HCT116 (cell line): ENCODE results near the gene FER. TPM values are rescaled to one million over a fixed set of nuclear protein-coding genes. Genes with fewer than 3 reads are reported as not detected.

Source experiments
- ATAC-seq: fragments of 200-7000 bp; cut with Tn5 transposase; 2 replicates; pipeline ENCODE4 v1.9.1; 2020; ENCODE audit warnings: mild to moderate bottlenecking, moderate library complexity
- BruUV-seq: library from RNA; stranded (reverse); fragments of 400-500 nt; replicated peaks from 2 replicates; lab custom pipeline; 2021; lab: Mats Ljungman, UMichigan
- CTCF ChIA-PET: fragments of 300-600 bp; sonication (Branson Sonifier 250); formaldehyde crosslinking; loops from one replicate; lab custom pipeline; 2021; ENCODE audit warnings: antibody characterized with exemption; lab: Charles Lee
- POLR2A ChIA-PET: fragments of 300-600, 350-600 bp; sonication (Branson Sonifier 250); formaldehyde crosslinking; loops from one replicate; lab custom pipeline; 2021; ENCODE audit warnings: antibody characterized with exemption; lab: Charles Lee
- RAD21 ChIA-PET, 2 experiments: fragments of 300-600 bp; sonication (Branson Sonifier 250); formaldehyde crosslinking; loops; one replicate each; lab custom pipeline; 2023; ENCODE audit warnings: low total read pairs in 2 of 2; ENCODE audit not compliant: uncharacterized antibody in 2 of 2, unreplicated experiment in 2 of 2, low non-redundant PET in 1 of 2; lab: Charles Lee
- DNase-seq: peaks from one replicate; pipeline ENCODE4 v3.0.0-alpha.2; 2010; ENCODE audit warnings: low read depth, low spot score
- H2AFZ ChIP-seq: fragments of 200-600 bp; shearing (Covaris generic), sonication (generic); 2 replicates; pipeline ENCODE4 v1.6.1; 2017; ENCODE audit warnings: low read depth, mixed run types, mixed read lengths, antibody characterized with exemption, low read length; ENCODE audit not compliant: poor library complexity, severe bottlenecking
- H3K27ac ChIP-seq: 2 replicates; pipeline ENCODE4 v1.5.1; 2012; ENCODE audit warnings: low read depth, low read length
- H3K27me3 ChIP-seq: fragments of 200-600 bp; sonication (generic); 2 replicates; pipeline ENCODE4 v1.6.1; 2016; ENCODE audit warnings: mixed run types, low read length, mixed read lengths; ENCODE audit not compliant: insufficient read depth
- H3K36me3 ChIP-seq, 2 experiments: fragments of 200-500 bp in 1 of 2; fragments of 200-600 bp in 1 of 2; sonication (Bioruptor generic) in 1 of 2; sonication (generic) in 1 of 2; 2 replicates each; pipeline versions ENCODE4 v1.5.1 to v1.6.1; 2014 to 2016; ENCODE audit warnings: low read length in 2 of 2, inconsistent platforms in 1 of 2, mixed read lengths in 1 of 2, mixed run types in 1 of 2; ENCODE audit not compliant: insufficient read depth in 2 of 2, control insufficient read depth in 1 of 2
- H3K4me1 ChIP-seq, 2 experiments: fragments of 200-600 bp in 1 of 2; sonication (generic) in 1 of 2; 2 replicates each; pipeline versions ENCODE4 v1.5.1 to v1.6.1; 2012 to 2017; ENCODE audit warnings: low read length in 2 of 2, inconsistent platforms in 1 of 2, mild to moderate bottlenecking in 1 of 2, mixed read lengths in 1 of 2, mixed run types in 1 of 2, moderate library complexity in 1 of 2; ENCODE audit not compliant: insufficient read depth in 2 of 2, control insufficient read depth in 1 of 2
- H3K4me2 ChIP-seq: fragments of 200-600 bp; sonication (generic); 2 replicates; pipeline ENCODE4 v1.6.1; 2017; ENCODE audit warnings: mixed run types, low read length, mixed read lengths
- H3K4me3 ChIP-seq, 2 experiments: fragments of 200-600 bp in 1 of 2; sonication (generic) in 1 of 2; replicated peaks in 1 of 2; 2 replicates each; pipeline ENCODE4 v1.5.1; 2011 to 2016; ENCODE audit warnings: low read length in 2 of 2, control low read depth in 1 of 2, low read depth in 1 of 2, mild to moderate bottlenecking in 1 of 2, mixed read lengths in 1 of 2, mixed run types in 1 of 2
- H3K79me2 ChIP-seq: fragments of 200-600 bp; sonication (generic); 2 replicates; pipeline ENCODE4 v1.6.1; 2017; ENCODE audit warnings: mild to moderate bottlenecking, mixed run types, low read length, moderate library complexity, mixed read lengths; ENCODE audit not compliant: insufficient read depth
- H3K9ac ChIP-seq: fragments of 200-600 bp; sonication (generic); 2 replicates; pipeline ENCODE4 v1.6.1; 2016; ENCODE audit warnings: low read length, mixed read lengths
- H3K9me2 ChIP-seq: fragments of 200-600 bp; sonication (generic), shearing (Covaris generic); 2 replicates; pipeline ENCODE4 v1.6.1; 2017; ENCODE audit warnings: mixed run types, mild to moderate bottlenecking, moderate library complexity; ENCODE audit not compliant: insufficient read depth
- H3K9me3 ChIP-seq, 2 experiments: fragments of 200-500 bp in 1 of 2; fragments of 200-600 bp in 1 of 2; sonication (Bioruptor generic) in 1 of 2; sonication (generic) in 1 of 2; 2 replicates each; pipeline ENCODE4 v1.6.1; 2014 to 2017; ENCODE audit warnings: low read length in 2 of 2, mixed read lengths in 2 of 2, inconsistent platforms in 1 of 2, low read depth in 1 of 2, mild to moderate bottlenecking in 1 of 2, mixed run types in 1 of 2, moderate library complexity in 1 of 2; ENCODE audit not compliant: control insufficient read depth in 1 of 2, insufficient read depth in 1 of 2
- H4K20me1 ChIP-seq: fragments of 200-600 bp; sonication (generic), shearing (Covaris generic); 2 replicates; pipeline ENCODE4 v1.6.1; 2017; ENCODE audit warnings: mixed run types, mild to moderate bottlenecking, moderate library complexity; ENCODE audit not compliant: insufficient read depth
- ATF3 ChIP-seq: IDR thresholded peaks from 2 replicates; pipeline ENCODE4 v1.6.1; 2012
- CBX3 ChIP-seq: IDR thresholded peaks from 2 replicates; pipeline ENCODE4 v1.6.1; 2012; ENCODE audit warnings: low read depth
- JUND ChIP-seq: IDR thresholded peaks from 2 replicates; pipeline ENCODE4 v1.6.1; 2012
- POLR2A ChIP-seq: IDR thresholded peaks from 2 replicates; pipeline ENCODE4 v1.7.0; 2011; ENCODE audit warnings: borderline replicate concordance; ENCODE audit not compliant: insufficient read depth, insufficient read length; ENCODE audit errors: extremely low read depth
- RAD21 ChIP-seq: IDR thresholded peaks from 2 replicates; pipeline ENCODE4 v1.6.1; 2012; ENCODE audit warnings: low read depth, mild to moderate bottlenecking
- SP1 ChIP-seq: IDR thresholded peaks from 2 replicates; pipeline ENCODE4 v1.6.1; 2012; ENCODE audit warnings: low read depth
- TCF7L2 ChIP-seq: IDR thresholded peaks from 2 replicates; pipeline ENCODE4 v1.7.0; 2011; ENCODE audit warnings: borderline replicate concordance, inconsistent platforms; ENCODE audit not compliant: insufficient read depth, insufficient read length; ENCODE audit errors: extremely low read depth
- ZNF274 ChIP-seq: fragments of 200-500 bp; sonication (Bioruptor generic); IDR thresholded peaks from 2 replicates; pipeline ENCODE4 v1.6.1; 2014; ENCODE audit warnings: mild to moderate bottlenecking, low read depth, low read length, inconsistent platforms
- intact Hi-C: fragments of 100-400 bp; cut with micrococcal nuclease; formaldehyde crosslinking; loops from 2 replicates; pipeline ENCODE4 v1.10.0; 2022
- total RNA-seq: library from RNA; stranded (reverse); gene quantifications from one replicate; pipeline ENCODE4 v1.2.1, GENCODE V29; 2021; ENCODE audit not compliant: unreplicated experiment
- TF ChIP-seq, protein P1 (sequence below), 3 experiments: fragments of 200-600 bp in 1 of 3; sonication (generic) in 1 of 3; IDR thresholded peaks in 2 of 3; conservative IDR thresholded peaks in 1 of 3; 2 replicates each; pipeline ENCODE4 v1.5.1; 2012 to 2017; ENCODE audit warnings: low read depth in 2 of 3, low read length in 2 of 3, antibody characterized with exemption in 1 of 3, borderline replicate concordance in 1 of 3, control low read depth in 1 of 3, mild to moderate bottlenecking in 1 of 3, mixed read lengths in 1 of 3, mixed run types in 1 of 3, moderate library complexity in 1 of 3; ENCODE audit not compliant: insufficient read depth in 1 of 3
- TF ChIP-seq, protein P2 (sequence below): IDR thresholded peaks from 2 replicates; pipeline ENCODE4 v1.6.1; 2012; ENCODE audit warnings: low read depth

FER gene
- total RNA-seq, 1 experiment from 2014 or later, result 32.0 TPM

GRCh38 chr5:109100971-109101370, 353.3 kb downstream of the FER start:
- no peak overlapping the region for H3K9ac ChIP-seq
- no peak overlapping the region for H3K27ac ChIP-seq
- H3K79me2 ChIP-seq, result no peaks in the 10 kb centered on the region
- no peak for ATAC-seq
- no peaks in the 10 kb centered on the region for H3K27me3 ChIP-seq
- H3K9me3 ChIP-seq, result no peaks in the 10 kb centered on the region
- peaks cover 0 to 7% of the 10 kb centered on the region in 2 experiments; a peak in 2 of 4 replicates for H3K4me1 ChIP-seq
- H3K4me2 ChIP-seq, result no peak overlapping the region
- no peak for TF ChIP-seq CBX3
- TF ChIP-seq POLR2A, result no peak
- TF ChIP-seq RAD21, result no peak
- no peak for TF ChIP-seq JUND
- TF ChIP-seq, protein P1, sequence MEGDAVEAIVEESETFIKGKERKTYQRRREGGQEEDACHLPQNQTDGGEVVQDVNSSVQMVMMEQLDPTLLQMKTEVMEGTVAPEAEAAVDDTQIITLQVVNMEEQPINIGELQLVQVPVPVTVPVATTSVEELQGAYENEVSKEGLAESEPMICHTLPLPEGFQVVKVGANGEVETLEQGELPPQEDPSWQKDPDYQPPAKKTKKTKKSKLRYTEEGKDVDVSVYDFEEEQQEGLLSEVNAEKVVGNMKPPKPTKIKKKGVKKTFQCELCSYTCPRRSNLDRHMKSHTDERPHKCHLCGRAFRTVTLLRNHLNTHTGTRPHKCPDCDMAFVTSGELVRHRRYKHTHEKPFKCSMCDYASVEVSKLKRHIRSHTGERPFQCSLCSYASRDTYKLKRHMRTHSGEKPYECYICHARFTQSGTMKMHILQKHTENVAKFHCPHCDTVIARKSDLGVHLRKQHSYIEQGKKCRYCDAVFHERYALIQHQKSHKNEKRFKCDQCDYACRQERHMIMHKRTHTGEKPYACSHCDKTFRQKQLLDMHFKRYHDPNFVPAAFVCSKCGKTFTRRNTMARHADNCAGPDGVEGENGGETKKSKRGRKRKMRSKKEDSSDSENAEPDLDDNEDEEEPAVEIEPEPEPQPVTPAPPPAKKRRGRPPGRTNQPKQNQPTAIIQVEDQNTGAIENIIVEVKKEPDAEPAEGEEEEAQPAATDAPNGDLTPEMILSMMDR (IDR thresholded peaks at IDR 0.05 in 2 of 3, conservative IDR thresholded peaks at IDR 0.05 in 1 of 3; ENCODE audit: borderline replicate concordance in 1 of 3, insufficient read depth in 1 of 3, low read depth in 2 of 3, low read length in 2 of 3), result no peak
- TF ChIP-seq, protein P2, sequence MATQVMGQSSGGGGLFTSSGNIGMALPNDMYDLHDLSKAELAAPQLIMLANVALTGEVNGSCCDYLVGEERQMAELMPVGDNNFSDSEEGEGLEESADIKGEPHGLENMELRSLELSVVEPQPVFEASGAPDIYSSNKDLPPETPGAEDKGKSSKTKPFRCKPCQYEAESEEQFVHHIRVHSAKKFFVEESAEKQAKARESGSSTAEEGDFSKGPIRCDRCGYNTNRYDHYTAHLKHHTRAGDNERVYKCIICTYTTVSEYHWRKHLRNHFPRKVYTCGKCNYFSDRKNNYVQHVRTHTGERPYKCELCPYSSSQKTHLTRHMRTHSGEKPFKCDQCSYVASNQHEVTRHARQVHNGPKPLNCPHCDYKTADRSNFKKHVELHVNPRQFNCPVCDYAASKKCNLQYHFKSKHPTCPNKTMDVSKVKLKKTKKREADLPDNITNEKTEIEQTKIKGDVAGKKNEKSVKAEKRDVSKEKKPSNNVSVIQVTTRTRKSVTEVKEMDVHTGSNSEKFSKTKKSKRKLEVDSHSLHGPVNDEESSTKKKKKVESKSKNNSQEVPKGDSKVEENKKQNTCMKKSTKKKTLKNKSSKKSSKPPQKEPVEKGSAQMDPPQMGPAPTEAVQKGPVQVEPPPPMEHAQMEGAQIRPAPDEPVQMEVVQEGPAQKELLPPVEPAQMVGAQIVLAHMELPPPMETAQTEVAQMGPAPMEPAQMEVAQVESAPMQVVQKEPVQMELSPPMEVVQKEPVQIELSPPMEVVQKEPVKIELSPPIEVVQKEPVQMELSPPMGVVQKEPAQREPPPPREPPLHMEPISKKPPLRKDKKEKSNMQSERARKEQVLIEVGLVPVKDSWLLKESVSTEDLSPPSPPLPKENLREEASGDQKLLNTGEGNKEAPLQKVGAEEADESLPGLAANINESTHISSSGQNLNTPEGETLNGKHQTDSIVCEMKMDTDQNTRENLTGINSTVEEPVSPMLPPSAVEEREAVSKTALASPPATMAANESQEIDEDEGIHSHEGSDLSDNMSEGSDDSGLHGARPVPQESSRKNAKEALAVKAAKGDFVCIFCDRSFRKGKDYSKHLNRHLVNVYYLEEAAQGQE, result no peak
- TF ChIP-seq ATF3, result no peak
- no peak for TF ChIP-seq SP1
- no peak for TF ChIP-seq ZNF274
- TF ChIP-seq TCF7L2, result no peak
- TF ChIP-seq, all 23 proteins: peak for 0
- intact Hi-C loops, result no loop called here
- CTCF ChIA-PET, result no interaction called here
- H3K9me2 ChIP-seq, result no peaks in the 10 kb centered on the region
- H3K4me3 ChIP-seq, result no peak overlapping the region
- RAD21 ChIA-PET, result no interaction called here
- DNase-seq, result no peak
- H2AFZ ChIP-seq, result no peak overlapping the region
- no TSS peak for BruUV-seq
- no peaks in the 10 kb centered on the region for H4K20me1 ChIP-seq
- POLR2A ChIA-PET, result no interaction called here
- no peaks in the 10 kb centered on the region for H3K36me3 ChIP-seq
